GM18499 (cell line): ENCODE results near the gene NELFB.
"Not testable (repeated sequence)": the region's sequence is repeated elsewhere in the genome, so short reads cannot be mapped to it uniquely, and the experiment has no call there.

Experiments
- ATAC-seq: cut with Tn5 transposase; IDR thresholded peaks from one replicate; pipeline ENCODE4 v1.9.1; 2021; ENCODE audit warnings: moderate number of reproducible peaks; ENCODE audit not compliant: insufficient read depth, unreplicated experiment

NELFB gene

DNA sequence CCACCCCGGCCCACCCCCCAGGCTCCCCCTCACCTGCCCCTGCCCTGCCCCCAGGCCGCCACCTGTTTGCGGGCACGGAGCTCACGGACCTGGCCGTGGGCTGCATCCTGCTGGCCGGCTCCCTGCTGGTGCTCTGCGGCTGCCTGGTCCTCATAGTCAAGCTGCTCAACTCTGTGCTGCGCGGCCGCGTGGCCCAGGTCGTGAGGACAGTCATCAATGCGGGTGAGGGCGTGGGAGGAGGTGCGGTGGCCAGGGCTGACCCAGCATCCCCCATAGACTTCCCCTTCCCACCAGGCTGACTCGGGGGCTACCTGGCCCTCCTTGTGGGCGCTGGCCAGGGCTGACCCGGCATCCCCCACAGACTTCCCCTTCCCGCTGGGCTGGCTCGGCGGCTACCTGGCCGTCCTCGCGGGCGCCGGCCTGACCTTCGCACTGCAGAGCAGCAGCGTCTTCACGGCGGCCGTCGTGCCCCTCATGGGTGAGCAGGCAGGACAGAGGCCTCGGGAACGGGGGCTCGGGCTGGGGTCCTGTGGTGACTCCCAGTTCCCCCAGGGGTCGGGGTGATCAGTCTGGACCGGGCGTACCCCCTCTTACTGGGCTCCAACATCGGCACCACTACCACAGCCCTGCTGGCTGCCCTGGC, 21.0 kb upstream of the NELFB start:
- ATAC-seq = no peak

DNA sequence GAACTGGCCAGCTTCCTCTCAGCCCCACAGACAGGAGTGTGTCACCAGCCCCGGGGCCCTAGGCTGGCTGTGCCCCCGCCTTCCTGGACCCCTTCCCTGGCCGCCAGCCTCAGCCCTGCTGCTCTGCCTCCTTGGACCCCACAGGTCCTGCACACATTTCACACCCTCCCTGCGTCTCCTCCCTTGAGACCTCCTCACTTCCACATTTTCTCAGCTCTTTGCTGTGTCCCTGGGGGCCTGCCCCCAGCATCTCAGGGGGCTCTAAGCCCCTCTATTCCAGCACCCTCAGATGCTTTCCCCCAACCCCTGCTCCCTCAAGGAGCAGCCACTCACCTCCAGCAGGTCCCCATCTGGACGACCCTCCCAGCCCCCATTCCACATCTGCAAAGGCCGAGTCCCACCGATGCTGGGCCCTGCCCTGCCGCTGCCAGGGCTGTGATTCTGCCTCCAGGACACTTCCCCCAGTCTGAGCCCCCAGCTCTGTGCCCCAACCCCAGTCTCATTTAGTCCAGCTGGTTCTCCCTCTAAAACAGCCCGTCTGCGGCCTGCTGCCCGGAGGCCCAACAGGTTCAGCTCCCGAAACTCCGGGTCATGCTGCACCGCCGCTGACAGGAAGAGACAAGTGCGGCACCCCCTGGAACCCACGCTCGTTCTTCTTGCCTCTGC, 20.2 kb upstream of the NELFB start:
- no peak for ATAC-seq

DNA sequence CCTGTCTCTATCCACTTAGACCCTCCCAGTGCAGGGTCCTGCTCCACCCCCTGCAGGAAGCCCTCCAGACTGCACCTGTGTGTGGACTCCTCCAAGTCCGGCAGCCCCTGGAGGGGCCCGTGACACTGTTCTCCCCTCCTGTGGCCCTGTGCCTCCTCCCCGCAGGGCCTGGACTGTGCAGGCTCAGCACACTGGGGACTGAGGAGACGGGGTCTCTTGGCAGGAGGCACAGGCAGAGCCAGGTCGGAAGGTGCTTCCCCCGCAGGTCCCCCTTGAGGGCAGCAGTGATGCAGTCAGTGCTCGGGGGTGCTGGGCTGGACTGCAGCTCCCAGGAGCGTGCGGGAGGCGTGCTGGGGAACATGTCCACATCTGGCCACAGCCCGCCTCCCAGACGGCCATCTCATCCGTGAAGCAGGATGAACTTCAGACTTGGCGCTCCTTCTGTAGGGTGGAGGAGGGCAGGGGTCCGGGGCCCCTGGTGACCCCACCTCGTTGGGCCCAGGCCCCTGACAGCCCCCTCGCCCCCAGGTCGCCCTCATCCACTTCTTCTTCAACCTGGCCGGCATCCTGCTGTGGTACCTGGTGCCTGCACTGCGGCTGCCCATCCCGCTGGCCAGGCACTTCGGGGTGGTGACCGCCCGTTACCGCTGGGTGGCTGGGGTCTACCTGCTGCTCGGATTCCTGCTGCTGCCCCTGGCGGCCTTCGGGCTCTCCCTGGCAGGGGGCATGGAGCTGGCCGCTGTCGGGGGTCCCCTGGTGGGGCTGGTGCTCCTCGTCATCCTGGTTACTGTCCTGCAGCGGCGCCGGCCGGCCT, 19.5 kb upstream of the NELFB start:
- no peak for ATAC-seq

DNA sequence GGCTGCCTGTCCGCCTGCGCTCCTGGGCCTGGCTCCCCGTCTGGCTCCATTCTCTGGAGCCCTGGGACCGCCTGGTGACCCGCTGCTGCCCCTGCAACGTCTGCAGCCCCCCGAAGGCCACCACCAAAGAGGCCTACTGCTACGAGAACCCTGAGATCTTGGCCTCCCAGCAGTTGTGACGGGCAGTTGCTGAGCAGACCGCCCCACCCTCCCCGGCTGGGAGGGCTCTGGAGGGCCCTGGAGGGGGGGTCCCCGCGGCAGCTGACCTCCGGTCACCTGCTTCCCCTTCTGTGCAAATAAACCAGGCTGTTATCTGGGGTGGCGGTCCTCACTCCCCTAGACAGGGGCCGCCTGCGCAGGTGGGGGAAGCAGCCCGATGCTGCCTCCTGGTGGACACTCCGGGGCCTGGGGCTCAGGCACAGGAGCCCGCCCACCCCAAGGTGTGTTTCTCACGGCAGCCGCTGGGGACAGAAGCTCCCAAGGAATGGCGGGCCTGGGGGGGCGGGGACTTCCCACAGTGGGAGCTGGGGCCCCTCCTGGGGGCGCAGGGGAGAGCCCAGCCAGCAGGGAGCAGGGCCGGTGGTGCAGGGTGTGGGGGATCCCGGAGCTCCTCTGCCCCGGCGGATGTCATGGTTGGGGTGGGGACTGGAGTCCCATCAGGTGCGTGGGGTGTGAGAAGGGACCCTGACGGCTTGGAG, 18.7 kb upstream of the NELFB start:
- no peak for ATAC-seq

DNA sequence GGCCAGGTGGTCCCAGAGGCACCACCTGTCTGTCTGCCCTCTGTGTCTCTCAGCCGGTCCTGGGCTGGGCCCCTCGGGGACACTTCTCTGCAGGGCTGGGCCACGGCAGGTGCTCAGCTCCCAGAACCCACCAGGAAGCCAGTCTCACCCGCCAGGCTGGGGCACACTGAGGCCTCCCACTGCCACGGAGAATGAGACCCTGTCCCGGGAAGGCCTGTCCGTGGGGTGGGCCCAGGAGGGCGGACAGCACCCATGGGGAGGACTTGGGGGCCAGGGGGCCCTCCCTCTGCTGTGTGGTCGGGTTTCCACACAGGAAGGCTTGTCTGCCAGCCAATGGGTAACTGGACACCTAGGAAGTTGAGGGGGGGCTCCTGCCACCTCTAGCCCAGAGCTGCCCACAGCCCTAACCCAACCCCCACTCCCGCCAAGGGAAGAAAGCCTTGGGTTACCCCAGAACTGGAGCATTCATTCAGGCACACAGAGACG, 18.1 kb upstream of the NELFB start:
- no peak for ATAC-seq

DNA sequence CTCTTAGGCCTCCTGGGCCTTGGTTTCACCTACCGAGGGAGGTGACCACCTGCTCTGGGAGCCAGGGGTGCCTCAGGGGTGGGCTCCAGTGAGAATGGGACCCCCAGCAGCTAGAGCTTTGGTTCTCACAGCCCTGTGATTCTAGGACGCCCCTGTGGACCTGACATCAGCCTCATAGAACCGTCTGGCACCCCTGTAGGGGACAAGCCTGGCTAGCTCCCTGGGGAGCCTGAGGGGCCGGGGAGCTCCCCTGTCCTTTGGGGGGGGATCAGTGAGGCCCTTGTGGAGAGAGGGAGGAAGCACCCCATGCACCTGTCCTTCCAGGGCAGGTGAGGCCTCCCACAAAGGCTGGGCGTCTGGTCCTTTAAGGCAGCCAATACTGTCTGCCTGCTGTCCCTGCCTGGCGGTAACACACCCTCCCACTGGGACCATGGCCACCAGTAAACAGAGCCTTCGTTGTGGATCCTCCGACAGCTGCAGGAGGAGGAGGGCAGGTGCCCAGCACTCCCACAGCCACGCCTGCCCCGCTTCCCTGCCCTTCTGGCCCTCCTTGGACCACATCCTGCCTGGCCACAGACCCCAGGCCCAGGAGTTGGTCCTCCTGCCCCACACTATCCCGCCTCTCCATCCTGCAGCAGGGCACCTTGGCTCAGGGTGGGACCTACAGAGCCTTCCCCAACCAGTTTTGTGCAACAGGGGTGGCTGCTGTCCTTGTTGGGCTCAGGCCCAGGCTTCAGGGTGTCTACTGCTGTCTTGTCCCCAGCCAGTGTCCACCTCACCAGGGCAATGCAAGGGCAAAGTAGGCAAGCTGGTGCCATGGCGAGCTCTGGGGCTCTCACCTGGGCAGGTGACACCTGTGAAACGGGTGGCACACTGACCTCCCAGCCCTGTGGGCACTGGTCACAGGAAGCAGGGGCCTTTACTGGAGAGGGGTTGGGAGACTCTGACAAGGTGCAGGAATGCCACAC, 17.1 kb upstream of the NELFB start:
- no peak for ATAC-seq

DNA sequence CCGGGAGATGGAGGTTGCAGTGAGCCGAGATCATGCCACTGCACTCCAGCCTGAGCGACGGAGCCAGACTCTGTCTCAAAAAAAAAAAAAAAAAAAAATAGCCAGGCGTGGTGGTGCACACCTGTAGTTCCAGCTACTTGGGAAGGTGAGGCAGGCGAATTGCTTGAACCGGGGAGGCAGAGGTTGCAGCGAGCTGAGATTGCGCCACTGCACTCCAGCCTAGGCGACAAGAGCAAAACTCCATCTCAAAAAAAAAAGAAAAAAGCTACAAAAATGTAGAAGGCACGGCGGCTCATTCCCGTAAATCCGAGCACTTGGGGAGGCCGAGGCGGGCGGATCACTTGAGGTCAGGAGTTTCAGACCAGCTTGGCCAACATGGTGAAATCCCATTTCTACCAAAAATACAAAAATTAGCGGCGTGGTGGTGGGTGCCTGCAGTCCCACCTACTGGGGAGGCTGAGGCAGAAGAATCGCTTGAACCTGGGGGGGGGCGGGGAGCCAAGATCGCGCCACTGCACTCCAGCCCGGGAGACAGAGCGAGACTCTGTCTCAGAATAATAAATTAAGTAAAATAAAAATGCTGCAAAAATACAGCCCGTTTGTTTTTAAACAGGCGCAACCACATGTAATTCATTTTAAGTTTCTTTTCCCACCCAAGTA, 15.5 kb upstream of the NELFB start:
- not testable (repeated sequence) for ATAC-seq

DNA sequence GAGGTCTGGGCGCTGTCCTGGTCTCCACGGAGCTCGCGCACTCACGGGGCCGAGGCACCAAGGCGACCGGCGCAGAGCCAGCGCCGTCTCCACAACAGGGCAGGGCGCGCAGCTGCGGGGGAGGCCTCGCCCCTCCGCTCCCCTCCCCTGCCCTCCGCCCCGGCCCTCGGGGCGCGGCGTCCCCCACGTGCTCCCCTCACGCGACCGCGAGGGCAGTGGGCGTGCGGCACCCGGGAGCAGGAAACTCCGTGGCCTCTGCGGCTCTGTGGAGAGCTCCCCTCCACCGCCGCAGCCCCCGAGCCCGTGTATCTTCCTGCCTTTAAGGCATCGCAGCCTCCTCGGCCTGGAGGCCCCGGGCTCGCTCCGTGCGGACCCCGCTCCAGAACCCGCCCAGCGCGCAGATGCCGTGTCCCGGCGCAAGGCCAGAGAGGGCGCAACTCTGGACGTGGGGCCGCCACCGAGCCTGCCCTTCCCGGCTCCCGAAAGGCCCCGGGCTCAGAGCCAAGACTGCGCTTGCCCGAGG, 14.7 kb upstream of the NELFB start:
- peak; percentile 1 for ATAC-seq

DNA sequence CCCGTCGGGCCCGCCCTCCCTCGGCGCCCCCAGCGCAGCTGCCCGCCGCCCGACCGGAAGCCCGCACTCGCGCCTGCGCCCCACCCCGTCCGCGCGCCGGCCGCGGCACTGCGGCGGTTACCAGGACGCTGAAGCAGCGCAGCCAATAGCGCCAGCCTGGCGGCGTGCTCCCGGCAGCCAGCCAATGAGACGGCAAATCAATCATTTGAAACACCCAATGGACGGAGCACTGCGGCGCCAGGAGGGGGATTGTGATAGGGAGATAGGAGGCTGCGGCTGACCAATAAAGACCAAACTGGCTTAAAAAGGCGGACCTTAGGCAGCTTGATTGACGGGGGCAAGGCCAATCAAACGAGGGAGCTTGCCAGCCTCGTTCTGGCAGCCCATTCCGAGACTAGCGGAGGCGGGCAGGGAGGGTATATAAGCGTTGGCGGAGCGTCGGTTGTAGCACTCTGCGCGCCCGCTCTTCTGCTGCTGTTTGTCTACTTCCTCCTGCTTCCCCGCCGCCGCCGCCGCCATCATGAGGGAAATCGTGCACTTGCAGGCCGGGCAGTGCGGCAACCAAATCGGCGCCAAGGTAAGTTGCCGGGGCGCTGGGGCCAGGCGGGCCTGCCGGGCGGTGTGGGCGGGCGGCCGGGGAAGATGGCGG, 14.2 kb upstream of the NELFB start, which contains the start of gene TUBB4B:
Gene TUBB4B, plus strand, starts transcription at position 447 of the 649 bp plus-strand sequence. Its CDS starts 74 bp downstream, at position 521.
- peak; percentile 73 for ATAC-seq

DNA sequence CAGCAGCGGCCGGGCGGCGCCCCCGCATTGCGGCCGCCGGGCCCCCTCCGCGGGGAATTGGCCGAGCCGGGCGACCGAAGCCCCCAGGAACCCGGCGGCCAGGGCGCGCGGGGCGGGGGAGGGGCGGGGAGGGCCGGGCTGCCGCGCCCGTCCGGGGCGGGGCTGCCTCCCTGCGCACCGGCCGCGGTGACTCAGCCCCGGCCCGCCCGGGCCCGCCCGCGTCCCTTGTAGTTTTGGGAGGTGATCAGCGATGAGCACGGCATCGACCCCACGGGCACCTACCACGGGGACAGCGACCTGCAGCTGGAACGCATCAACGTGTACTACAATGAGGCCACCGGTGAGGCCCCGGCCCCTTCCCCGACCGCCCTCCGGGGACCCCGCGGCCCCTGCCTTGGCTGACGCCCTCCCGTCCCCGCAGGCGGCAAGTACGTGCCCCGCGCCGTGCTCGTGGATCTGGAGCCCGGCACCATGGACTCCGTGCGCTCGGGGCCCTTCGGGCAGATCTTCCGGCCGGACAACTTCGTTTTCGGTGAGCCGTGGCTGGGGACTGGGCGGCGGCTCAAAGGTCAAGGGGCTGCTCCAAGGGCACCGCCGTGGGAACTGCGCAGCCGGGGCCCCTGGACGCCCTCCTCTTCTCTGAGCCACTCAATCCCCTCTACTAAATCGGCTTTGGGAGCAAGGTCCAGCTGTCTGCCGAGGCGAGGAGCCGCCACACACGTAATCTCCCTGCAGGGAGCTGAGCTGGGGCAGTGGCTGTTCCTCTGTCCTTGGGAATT, 13.4 kb upstream of the NELFB start:
- ATAC-seq = no peak

DNA sequence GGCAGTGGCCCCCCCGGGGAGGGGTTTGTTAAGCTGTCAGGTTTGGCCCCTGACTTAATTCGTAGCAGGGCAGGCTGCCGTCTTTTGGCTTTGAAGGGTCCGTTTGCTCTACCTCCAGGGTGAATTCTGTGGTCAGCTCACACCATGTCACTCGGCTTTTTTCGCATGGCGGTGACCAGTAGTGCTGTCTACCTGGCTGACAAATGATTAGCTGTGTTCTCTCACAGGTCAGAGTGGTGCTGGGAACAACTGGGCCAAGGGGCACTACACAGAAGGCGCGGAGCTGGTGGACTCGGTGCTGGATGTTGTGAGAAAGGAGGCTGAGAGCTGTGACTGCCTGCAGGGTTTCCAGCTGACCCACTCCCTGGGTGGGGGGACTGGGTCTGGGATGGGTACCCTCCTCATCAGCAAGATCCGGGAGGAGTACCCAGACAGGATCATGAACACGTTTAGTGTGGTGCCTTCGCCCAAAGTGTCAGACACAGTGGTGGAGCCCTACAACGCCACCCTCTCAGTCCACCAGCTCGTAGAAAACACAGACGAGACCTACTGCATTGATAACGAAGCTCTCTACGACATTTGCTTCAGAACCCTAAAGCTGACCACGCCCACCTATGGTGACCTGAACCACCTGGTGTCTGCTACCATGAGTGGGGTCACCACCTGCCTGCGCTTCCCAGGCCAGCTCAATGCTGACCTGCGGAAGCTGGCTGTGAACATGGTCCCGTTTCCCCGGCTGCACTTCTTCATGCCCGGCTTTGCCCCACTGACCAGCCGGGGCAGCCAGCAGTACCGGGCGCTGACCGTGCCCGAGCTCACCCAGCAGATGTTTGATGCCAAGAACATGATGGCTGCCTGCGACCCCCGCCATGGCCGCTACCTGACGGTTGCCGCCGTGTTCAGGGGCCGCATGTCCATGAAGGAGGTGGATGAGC, 12.6 kb upstream of the NELFB start:
- ATAC-seq = no peak

DNA sequence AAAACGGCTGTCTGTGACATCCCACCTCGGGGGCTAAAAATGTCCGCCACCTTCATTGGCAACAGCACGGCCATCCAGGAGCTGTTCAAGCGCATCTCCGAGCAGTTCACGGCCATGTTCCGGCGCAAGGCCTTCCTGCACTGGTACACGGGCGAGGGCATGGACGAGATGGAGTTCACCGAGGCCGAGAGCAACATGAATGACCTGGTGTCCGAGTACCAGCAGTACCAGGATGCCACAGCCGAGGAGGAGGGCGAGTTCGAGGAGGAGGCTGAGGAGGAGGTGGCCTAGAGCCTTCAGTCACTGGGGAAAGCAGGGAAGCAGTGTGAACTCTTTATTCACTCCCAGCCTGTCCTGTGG, 11.9 kb upstream of the NELFB start:
- not testable (repeated sequence) for ATAC-seq

DNA sequence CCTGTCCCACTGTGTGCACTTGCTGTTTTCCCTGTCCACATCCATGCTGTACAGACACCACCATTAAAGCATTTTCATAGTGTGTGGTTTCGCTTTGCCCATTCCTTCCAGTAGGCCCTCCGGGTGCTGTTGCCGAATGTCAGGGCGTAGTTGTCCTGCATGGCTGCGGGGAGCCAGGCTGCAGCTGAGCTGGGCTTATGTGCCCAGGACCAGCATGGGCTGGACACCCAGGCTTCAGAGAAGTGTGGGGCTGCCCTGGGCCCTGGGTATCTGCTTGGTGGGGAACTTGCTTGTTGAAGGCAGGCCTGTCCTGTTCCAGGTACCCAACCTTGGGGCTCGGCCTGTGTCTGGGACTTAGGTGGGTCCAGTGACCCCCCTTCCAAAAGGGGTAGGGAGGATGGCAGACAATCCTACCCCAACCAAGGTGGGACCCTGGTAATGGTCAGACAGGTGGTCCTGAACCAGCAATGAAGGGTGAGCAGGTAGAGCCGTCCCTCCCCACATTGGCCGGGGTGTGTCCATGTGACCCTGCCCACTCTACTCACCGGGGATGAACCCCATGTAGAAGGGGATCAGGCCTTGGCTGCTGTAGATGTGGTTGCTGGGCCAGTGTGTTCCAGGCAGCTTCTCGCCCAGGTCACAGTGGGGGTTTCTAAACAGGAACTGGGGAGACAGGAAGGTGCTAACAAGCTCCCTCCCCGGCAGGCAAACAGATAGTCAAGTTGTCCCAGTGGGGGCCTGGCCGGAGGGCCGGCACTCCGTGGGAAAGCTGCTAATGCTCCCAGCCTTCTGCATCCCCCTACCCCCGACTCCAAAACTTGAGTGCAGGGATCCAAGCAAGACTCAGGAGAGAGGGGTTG, 11.3 kb upstream of the NELFB start:
- no peak for ATAC-seq

DNA sequence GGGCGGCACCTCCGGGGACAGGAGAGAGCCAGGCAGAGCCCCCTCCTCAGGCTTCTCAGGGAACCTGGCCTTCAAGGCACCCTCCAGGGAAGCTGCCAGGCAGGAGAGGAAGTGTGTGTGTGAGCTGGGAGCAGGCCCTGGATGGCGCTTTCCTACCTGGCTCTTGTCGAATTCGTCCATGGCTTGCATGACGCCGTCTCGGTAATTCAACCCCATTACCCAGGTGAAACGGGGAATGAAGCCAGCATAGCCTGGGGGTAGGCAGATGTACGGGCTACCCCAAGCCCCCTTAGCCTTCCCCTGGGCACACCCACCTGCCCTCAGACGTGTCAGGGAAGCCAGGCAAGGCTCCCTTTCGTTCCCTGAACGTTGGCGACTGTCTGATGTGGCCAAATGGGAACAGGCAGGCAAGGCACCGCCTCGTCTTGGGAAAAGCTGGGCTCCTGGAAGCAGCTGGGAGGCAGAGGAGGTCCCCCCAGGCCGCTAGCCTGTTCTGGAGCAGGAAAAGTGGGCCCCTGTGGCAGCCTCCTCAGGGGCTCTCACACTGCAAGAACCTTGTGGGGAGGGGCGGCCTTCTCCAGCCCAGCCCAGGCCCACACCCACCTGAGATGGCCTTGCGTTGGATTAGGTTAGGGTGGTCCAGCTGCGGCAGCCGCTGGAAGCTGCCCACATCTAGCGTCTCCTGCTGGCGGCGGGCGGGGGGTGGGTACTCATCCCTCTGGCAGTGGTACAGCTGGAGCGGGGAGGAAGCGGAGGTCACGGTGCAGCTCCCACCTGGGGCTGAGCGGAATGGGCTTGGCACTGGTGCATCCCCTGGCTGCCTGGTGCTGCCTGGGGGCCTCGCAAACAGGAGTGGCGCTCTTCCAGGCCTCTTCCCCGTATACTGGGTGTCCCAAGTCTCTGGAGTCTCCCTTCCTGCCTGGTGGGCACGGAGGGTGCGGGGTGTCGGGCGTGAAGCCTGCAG, 10.4 kb upstream of the NELFB start:
- ATAC-seq = no peak
